T-helper 1 cell treated with Interleukin-12 subunit alpha and Interleukin-12 subunit beta and Interleukin-4 antibody, amounts not matched to agents 30 ng/mL and 1 ng/mL, for 36 hours (primary cell): ENCODE results near the gene ISOC2. TPM values are rescaled to one million over a fixed set of nuclear protein-coding genes. Genes with fewer than 3 reads are reported as not detected.
"Not testable (repeated sequence)": the region's sequence is repeated elsewhere in the genome, so short reads cannot be mapped to it uniquely, and the experiment has no call there.

ENCODE experiments used
- intact Hi-C: fragments of 100-400 bp; cut with micrococcal nuclease; formaldehyde crosslinking; loops from one replicate; pipeline ENCODE4 v1.15.1; 2024
- total RNA-seq: library from RNA; stranded (reverse); gene quantifications from 2 replicates; pipeline ENCODE4 v1.2.3, GENCODE V29; 2022

Gene ISOC2, protein sequence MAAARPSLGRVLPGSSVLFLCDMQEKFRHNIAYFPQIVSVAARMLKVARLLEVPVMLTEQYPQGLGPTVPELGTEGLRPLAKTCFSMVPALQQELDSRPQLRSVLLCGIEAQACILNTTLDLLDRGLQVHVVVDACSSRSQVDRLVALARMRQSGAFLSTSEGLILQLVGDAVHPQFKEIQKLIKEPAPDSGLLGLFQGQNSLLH
- 18.3 and 22.5 TPM in 2 replicates for total RNA-seq

DNA sequence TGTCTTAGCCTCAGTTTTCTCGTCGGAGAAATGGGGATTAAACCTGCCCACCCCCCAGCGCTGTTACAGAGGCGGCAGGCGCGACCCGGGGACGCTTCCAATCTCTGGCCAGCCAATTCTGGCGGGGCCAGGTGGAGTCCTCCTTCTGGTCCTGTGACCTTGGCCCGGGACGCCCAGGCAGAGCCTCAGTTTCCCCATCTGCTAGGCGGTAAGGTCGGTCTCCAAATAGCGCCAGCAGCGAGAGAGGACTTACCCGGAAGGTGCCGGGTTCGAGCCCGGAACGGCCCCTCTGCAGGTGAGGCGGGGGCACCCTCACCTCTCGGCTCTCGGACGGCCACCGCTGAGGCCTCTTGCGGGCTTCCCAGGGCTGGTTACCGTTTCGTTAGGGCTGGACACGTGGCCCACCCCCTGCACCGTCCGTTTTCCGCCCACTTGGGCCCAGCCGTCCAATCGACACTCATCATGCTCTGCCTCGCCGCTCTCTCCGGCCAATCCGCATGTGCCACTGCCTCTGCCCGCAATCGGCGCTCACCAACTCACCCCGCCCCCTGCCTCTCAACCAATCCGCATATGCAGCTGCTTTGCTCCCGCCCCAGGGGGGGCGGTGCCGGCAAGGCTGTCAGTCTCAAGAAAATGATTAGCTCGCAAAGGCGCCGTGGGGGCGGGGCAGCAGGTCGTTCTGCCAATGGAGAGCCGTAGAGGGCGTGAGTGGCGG lies at the start of gene ISOC2:
Gene ISOC2, minus strand, starts transcription at position 384 of the 715 bp plus-strand sequence. CDS start 5,156 bp downstream, outside the sequence.
- intact Hi-C loops: loop anchor here (1.0 to 2.0 kb wide), 13 partner anchors 15 to 997 kb away; partner anchors contain the start of genes FIZ1, HSPBP1, KMT5C and PPP6R1

DNA sequence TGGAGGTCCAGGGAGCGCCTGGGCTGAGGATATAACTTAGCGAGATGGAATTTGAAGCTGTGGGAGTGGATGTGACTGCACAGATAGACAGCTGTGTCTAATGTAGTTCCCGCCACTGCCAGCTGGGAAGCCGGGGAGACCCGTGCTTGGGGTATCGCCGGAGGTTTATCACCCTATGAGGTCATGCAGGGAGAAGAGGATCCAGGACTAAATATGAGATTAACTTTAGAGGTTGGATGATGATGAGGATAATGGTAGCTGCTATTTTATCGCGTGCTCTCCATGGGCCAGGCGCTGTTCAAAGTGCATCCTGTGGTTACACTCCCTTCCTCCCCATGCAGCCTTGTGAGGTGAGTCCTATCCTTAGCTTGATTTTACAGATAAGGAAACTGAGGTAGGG lies 46.7 kb upstream of the ISOC2 start:
- intact Hi-C loops: no loop called here

DNA sequence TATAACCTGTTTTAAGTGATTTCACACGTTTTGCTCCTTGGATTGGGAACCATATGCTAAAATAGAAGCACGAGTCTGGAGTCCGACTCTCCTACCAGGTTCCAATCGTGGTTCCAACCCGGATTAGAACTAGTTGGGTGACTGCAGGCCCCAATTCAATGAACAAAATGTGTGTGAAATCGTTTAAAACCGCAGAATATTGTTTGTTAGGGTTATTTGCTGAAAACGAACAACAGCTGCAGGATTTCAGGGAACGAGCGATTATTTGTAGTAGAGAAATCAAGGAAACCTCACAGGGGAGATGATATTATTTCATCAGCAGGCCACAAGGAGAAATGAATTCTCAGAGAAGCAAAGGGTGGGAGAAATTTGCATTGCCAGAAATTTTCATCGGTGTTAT lies 43.5 kb upstream of the ISOC2 start:
- intact Hi-C loops: loop anchor here (5.0 kb wide), 2 partner anchors 118 to 623 kb away; partner anchors contain the start of gene RPL28

DNA sequence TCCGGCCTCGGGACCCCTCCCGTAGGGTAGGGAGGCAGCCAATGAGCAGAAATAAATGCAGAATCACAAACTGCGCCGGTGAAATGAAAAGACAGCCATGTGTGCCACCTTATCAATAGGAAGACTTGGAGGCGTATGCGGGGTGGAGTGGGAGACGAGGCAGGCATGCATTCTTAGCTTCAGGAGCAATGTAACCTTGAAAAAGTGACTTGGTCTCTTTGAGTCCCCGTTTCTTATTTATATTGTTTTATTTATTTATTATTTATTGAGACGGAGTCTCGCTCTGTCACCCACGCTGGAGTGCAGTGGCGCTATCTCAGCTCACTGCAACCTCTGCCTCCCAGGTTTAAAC lies 42.8 kb upstream of the ISOC2 start:
- intact Hi-C loops: loop anchor here (5.0 kb wide), 2 partner anchors 117 to 622 kb away; partner anchors contain the start of gene RPL28

DNA sequence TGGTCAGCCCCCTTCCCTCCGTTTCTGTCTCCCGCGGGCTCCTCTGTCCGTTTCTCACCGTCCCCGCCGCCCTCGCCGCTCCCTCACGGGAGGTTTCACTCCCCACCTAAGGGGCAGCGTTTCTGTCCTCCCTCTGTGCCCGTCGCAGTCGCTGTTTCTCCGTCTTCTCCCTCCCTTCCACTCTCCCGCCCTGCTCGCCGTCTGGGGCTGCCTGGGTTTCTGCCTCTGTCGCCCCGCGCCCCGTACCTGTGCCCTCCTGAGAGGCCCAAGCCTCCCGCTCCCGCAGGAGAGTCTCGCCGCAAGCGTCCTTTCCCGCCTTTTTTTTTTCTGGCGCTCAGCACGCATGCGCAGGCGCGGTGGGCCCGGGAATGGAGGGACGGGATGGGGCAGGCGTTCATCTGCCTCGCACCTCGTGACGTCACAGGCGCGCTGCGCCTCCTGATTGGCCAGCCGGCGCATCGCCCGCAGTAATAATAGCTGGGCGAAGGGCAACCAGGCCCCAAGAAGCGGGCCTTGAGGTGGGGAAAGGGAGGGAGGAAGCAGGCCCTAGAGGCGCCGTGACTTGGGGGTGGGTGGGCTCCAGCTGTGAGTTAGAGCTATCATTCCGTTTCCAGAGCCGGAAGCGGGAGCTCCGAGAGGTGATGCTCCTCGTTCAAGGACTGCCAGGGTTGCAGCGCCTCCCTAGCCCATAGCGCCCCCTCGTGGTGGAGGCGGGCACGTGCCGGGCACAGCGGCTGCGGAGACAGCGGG lies 42.2 kb upstream of the ISOC2 start:
- intact Hi-C loops: loop anchor here (1.0 to 5.0 kb wide), 9 partner anchors 27 to 621 kb away; partner anchors contain the start of genes ISOC2, KMT5C, PPP6R1 and RPL28

DNA sequence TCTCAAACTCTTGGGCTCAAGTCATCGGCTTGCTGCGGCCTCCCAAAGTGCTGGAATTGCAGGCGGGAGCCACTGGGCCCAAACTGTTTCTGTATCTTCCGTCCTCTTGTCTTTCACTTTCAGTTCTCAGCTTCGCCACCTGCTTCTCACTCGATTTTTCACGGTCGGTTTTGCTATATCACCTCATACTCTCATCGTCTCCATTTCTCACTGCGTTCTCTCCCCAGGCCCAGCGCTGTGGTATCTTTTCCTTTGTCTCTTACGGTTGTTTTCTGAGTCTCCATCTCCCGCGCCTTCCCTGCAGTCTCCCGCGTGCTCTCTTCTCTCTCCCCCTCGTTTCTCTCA lies 41.7 kb upstream of the ISOC2 start:
- intact Hi-C loops: loop anchor here (1.0 to 5.0 kb wide), 9 partner anchors 26 to 621 kb away; partner anchors contain the start of genes ISOC2, KMT5C, PPP6R1 and RPL28

DNA sequence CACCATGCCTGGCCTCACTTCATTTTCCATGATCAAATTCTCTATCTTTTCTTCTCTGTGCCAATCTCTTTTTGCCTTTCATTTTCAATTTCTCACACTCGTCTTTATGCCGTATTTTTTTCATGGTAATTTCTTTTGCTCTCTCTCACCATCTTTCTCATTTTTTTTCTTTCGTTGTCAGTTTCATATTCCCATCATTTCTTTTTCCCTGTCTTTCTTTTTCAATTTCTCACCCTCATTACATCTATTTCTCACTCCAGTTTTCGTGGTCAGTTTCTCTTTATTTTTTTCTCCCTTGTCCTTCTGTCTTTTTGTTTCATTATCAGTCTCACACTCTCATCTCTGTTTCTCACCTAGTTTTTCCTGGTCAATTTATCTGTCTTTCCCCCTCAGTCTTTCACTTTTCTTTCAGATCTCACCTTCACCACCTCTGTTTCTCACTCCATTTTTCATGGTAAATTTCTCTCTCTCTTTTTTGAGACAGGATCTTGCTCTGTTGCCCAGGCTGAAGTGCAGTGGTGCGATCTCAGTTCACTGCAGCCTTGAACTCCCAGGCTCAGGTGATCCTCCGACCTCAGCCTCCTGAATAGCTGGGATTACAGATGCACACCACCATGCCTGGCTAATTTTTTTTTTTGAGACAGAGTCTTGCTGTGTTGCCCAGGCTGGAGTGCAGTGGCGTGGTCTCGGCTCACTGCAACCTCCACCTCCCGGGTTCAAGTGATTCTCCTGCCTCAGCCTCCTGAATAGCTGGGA lies 40.9 kb upstream of the ISOC2 start:
- intact Hi-C loops: loop anchor here (2.0 to 5.0 kb wide), 4 partner anchors 26 to 620 kb away; partner anchors contain the start of genes RPL28 and ZNF628

DNA sequence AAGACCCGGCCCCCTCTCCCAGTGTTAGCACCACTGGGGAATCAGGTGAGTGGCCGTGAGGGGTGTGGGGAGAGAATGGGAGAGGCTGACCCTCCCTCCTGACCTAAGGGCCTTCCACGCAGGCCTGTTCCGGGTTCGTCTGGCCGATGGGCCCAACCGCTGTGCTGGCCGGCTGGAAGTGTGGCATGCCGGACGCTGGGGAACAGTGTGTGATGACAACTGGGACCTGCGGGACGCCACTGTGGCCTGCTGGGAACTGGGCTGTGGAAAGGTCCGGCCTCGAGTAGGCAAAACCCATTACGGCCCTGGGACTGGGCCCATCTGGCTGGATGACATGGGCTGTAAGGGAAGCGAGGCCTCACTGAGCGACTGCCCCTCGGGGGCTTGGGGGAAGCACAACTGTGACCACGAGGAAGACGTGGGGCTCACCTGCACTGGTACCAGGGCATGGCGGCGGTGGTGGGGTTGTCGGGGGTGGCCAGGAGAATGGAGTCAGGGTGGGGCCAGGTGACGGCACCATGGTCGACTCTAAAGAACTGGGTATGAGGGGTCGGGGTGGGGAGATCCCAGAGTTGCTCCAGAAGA lies 39.0 kb upstream of the ISOC2 start:
- intact Hi-C loops: loop anchor here (5.0 kb wide), 2 partner anchors 113 to 618 kb away; partner anchors contain the start of gene RPL28

DNA sequence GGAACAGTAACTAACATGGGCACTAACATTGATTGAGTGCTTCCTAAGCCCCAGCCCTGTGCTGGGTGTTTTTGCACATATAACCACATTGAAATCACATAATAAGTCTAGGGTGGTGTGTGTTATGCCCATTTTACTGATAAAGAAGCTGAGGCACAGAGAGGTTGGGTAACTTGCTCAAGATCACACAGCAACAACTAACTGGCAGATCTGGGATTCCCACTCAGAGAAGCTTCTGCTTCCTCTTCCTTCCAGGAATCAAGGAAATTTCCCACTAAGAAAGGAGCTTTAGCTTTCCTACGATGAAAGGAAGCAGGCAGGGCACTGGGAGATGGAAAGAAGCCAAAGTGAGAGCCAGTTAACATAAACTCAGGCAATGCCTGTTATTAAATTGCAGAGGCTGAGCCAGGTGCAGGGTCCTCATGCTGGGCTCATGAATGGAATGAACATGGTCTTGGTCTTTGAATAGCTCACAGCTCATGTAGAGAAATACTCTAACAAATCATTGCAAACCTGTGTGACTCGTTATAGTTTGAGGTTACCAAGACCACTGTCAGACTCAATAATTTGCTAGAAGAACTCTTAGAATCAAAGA lies 36.9 kb upstream of the ISOC2 start:
- intact Hi-C loops: no loop called here

DNA sequence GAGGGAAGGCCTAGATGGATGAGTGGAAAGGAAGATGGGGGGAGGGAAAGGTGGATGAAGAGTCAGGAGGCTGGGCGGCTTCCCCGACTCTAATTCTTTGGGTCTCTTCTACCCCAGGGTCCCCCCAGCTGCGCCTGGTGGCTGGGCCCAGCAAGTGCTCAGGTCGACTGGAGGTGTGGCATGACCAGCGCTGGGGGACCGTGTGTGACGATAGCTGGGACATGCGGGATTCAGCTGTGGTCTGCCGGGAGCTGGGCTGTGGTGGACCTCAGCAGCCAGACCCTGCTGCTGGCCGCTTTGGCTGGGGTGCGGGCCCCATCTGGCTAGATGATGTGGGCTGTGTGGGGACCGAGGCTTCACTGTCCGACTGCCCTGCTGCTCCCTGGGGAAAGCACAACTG lies 36.3 kb upstream of the ISOC2 start:
- intact Hi-C loops: no loop called here

DNA sequence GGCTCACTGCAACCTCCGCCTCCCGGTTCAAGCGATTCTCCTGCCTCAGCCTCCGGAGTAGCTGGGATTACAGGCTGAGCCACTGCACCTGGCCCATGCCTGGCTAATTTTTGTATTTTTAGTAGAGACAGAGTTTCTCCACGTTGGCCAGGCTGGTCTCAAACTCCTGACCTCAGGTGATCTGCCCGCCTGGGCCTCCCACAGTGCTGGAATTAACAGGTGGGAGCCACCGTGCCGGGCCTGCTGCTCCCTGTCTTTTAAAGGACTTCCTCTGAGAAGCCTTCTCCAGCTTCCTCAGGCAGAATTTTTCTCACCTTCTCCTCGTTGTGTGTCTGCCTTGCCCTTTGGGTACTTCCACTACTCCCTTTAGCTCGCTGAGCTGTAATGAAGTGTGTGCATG lies 35.4 kb upstream of the ISOC2 start:
- intact Hi-C loops: not testable (repeated sequence)

DNA sequence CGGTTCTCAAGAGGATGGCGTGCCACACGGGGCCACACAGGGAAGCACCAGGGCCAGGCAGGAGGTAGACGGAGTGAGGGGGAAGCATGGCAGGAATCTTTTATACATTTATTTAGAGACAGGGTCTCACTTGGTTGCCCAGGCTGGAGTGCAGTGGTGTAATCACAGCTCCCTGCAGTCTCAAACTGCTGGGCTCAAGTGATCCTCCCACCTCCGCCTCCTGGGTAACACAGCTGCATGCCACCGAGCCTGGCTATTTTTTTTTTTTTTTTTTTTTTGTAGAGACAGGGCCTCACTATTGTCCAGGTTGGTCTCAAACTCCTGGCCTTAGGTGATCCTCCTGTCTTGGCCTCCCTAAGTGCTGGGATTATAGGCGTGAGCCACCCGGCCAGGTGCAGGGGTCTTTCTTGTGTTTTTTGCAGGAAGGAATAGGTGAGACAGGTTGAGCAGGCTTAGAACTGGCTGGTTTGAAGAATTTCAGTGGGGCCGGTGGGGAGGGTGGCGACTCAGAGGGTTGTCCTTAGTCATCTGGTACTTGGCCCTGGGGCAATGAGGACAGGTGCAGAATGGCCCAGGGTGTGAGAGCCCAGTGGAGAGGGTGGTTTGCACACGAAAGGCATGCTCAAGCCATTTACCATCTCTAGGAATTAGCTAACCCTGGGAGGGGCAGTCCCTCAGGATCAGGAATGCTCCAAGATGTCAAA lies 34.4 kb upstream of the ISOC2 start:
- intact Hi-C loops: no loop called here

DNA sequence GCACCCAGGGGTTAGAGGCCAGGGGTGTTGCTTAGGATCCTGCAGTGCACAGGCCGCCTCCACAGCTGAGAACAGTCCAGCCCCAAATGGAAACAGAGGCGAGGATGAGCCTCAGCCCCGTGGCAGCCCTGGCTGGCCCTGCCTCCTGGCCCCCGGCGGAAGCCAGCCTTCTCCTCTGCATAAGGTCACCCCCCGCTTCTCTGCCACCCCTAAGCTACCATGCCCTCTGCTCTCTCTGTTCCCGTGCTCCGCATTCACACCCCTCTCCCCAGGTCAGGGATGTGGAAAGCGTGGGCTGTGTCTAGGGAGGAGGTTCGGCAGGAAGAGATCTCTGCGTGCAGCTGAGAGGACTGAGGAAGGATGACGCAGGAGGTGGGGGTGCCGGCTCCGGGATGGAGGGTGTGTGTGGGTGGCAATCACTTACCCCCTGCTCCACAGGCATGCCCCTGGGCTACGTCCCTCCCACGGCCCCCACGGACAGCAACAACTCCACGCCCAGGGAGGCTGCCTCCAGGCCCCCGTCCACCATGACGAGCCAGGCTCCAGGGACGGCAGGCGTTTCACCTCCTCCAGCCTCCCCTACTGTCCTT lies 32.8 kb upstream of the ISOC2 start:
- intact Hi-C loops: no loop called here

DNA sequence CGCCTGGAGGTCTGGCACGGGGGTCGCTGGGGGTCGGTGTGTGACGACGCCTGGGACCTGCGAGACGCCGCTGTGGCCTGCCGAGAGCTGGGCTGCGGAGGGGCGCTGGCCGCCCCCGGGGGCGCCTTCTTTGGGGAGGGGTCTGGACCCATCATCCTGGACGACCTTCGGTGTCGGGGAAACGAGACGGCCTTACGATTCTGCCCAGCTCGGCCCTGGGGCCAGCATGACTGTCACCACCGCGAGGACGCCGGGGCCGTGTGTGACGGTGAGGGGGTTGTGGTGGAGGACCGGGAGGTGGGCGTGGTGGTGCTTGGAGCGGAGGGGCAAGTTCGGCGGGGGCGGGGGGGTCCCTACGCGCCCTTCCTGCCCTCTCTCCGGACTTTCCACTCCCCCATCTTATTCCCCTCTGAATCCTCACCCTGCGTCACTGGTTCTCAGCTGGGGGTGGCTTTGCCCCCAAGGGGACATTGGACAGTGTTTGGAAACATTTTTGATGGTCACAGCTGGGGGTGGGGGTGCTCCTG lies 32.3 kb upstream of the ISOC2 start:
- intact Hi-C loops: no loop called here

DNA sequence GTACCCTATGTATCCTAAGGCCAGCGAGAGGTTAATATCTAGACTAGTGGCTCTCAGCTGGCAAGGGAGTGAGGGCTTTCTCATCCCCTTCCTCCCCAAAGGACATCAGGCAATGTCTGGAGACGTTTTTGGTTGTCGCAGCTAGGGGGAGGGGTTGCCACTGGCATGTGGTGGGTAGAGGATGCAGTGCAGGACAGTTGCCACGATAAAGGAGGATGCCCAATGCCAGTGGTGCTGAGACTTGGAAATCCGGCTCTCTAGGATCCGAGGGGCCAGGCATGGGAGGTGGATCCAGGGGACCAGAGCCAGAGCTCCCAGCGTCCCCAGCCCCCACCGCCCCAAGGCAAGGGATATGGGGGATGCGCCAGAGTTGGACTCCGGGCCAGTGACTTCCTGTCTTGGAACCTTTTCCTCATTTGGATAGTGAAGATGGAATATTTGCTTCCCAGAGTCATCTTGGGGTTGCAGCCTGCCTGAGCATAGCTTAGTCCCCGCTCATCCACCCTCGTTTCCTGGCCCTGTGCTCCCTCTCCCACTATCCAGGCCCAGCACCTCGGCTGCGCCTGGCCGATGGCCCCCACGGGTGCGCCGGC lies 31.7 kb upstream of the ISOC2 start:
- intact Hi-C loops: no loop called here

DNA sequence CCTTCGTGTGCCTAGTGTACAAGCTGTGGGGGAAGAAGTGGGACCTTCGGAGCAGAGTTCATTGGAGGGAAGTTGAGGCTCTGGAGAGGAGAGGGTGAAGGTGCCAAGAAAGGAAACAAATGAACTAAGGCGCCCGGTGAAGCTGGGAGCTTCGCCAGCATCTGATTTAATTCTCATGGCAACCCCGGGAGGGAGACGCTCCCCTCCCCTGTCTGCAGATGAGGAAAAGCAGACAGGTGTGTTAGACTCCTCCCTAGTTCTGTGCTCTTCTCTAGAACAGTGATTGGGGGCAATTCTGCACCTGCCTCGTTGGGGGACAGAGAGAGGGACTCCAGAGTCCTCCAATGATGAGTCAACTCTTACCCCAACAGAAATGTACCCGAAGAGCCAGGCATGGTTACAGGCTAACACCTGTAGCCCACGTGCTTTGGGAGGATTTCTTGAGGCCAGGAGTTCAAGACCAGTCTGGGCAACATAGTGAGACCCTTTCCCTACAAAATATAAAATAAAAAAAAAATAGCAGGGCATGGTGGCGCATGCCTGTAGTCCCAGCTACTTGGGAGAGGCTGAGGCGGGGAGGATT lies 31.0 kb upstream of the ISOC2 start:
- intact Hi-C loops: no loop called here

DNA sequence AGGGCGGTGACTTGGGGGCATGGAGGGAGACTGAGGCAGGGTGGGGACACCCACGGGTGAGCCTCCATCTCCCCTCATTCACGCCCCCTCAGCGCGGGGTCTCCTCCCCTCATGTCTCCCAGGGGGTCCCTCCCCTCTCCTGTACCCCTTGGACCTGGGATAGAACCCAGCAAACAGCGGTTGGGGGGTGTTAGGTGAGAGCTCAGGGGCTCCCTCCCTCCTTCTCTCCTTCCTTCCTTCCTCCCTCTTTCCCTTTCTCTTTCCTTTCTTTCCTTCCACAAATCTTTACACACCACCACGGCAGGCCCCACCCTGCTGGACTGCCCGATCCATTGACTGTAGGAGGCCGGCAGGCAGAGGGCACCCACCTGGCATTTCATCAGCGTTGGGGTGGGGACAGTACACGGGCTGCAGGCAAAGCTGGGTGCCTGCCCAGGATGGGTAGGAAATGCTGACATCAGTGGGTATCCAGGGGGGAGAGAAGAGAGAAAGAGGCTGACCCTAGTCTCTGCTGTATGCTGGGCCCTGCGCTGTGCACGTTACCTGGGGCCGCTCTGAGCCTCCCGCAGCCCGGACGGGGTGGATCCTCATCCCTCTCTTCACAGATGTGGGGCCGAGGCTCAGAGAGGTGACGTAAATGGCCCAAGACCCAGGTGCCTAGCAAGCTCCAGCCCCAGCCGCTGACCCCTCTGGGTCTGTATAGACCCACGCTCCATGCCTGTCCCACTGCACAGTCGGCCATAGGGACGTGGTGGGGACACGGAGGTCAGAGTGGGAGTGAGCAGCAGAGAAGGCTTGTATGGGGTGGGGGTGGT lies 30.3 kb upstream of the ISOC2 start:
- intact Hi-C loops: no loop called here
